ENCODE results near the gene OR2S2. TPM values are rescaled to one million over a fixed set of nuclear protein-coding genes. Genes with fewer than 3 reads are reported as not detected.

OR2S2 gene
- total RNA-seq, 2 experiments from 2014 or later, result not detected

DNA sequence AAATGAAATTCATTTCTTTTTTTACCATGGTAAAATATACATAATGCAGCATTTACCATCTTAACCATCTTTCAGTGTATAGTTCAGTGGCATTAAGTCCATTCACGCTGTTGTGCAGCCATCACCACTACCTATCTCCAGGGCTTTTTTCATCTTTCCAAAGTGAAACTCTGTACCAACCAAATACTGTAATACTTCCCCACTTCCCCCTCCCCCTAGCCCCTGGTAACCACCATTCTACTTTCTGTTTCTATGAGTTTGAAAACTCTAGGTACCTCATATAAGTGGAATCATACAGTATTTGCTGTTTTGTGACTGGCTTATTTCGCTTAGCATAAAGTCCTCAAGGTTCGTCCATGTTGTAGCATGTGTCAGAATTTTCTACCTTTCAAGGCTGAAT lies 25.2 kb downstream of the OR2S2 start:
- no peaks in the 10 kb centered on the region; the same call in 1 of the 2 replicates for H3K36me3 ChIP-seq (ENCODE audit: insufficient read depth, low read length)
- no peak for DNase-seq (ENCODE audit: low spot score)

DNA sequence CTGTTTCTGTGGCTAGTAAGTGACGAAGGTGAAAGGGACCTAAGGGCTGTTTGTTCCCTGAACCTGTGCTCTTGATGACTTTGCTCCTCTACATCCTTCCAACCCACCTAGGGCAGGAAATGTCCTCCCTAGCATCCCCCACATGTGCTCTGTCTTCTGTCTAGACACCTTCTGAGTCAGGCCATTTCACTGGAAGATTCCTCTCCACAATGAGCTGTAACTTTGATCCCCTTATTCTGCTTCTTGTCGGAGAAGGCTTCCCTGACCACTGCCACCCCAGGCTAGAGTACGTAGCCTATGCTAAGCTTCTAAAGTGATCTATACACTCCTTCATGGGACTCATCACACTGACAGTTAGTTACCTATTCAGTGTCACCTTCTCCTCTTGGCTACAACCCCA lies 27.0 kb downstream of the OR2S2 start:
- Histone ChIP-seq H3K9me3 (ENCODE audit: low read length) (no peaks in the 10 kb centered on the region), H3K27ac (ENCODE audit: low read depth, low read length, poor library complexity, severe bottlenecking) (no peak overlapping the region), H4K20me1 (ENCODE audit: insufficient read depth, low read length) (no peaks in the 10 kb centered on the region), H3K36me3 (ENCODE audit: insufficient read depth, low read length) (no peaks in the 10 kb centered on the region), H3K4me2 (ENCODE audit: low read length) (no peak overlapping the region), H3K4me3 (ENCODE audit: low read depth, low read length, poor library complexity, severe bottlenecking) (no peak overlapping the region), H3K79me2 (ENCODE audit: insufficient read depth, low read depth, low read length) (no peaks in the 10 kb centered on the region), H2AFZ (ENCODE audit: low read length) (no peak overlapping the region), H3K9me2 (ENCODE audit: insufficient read depth, low read length) (no peaks in the 10 kb centered on the region), H3K4me1 (ENCODE audit: insufficient read depth, low read length, poor library complexity, severe bottlenecking) (no peaks in the 10 kb centered on the region)
- intact Hi-C loops (cut with micrococcal nuclease; ENCODE audit: unreplicated experiment), result no loop called here
- no peak for DNase-seq (ENCODE audit: low spot score)
- ChIA-PET POLR2A (interaction anchor here (0.5 kb wide), 1 partner anchor 1755 kb away, joined by 6 read pairs; no protein-coding TSS in a partner anchor), CTCF (ENCODE audit: unreplicated experiment) (interaction anchor here (0.5 kb wide), 1 partner anchor 223 kb away, joined by 3 read pairs; no protein-coding TSS in a partner anchor)
- no TSS peak for BruUV-seq (replicated peaks)
- TF ChIP-seq EZH2phosphoT487 (IDR thresholded peaks at IDR 0.05; ENCODE audit: borderline replicate concordance, low read depth, low read length), result no peak
- TF ChIP-seq, protein P1, sequence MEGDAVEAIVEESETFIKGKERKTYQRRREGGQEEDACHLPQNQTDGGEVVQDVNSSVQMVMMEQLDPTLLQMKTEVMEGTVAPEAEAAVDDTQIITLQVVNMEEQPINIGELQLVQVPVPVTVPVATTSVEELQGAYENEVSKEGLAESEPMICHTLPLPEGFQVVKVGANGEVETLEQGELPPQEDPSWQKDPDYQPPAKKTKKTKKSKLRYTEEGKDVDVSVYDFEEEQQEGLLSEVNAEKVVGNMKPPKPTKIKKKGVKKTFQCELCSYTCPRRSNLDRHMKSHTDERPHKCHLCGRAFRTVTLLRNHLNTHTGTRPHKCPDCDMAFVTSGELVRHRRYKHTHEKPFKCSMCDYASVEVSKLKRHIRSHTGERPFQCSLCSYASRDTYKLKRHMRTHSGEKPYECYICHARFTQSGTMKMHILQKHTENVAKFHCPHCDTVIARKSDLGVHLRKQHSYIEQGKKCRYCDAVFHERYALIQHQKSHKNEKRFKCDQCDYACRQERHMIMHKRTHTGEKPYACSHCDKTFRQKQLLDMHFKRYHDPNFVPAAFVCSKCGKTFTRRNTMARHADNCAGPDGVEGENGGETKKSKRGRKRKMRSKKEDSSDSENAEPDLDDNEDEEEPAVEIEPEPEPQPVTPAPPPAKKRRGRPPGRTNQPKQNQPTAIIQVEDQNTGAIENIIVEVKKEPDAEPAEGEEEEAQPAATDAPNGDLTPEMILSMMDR (conservative IDR thresholded peaks at IDR 0.05; ENCODE audit: low read length), result no peak

More for the DNA sequence above, 25.2 kb downstream of the OR2S2 start:
- ChIA-PET CTCF (ENCODE audit: unreplicated experiment) (no interaction called here), POLR2A (interaction anchor here (0.7 kb wide), 1 partner anchor 17 kb away, joined by 3 read pairs; no protein-coding TSS in a partner anchor)
- intact Hi-C loops (cut with micrococcal nuclease; ENCODE audit: unreplicated experiment), result no loop called here
- Histone ChIP-seq H3K9me2 (ENCODE audit: insufficient read depth, low read length) (no peaks in the 10 kb centered on the region), H3K4me1 (ENCODE audit: insufficient read depth, low read length, poor library complexity, severe bottlenecking) (peaks cover 11% of the 10 kb centered on the region), H2AFZ (ENCODE audit: low read length) (no peak overlapping the region), H3K27ac (ENCODE audit: low read depth, low read length, poor library complexity, severe bottlenecking) (no peak overlapping the region), H3K79me2 (ENCODE audit: insufficient read depth, low read depth, low read length) (no peaks in the 10 kb centered on the region), H3K9me3 (ENCODE audit: low read length) (peaks cover 8% of the 10 kb centered on the region; the same call in 1 of the 2 replicates), H4K20me1 (ENCODE audit: insufficient read depth, low read length) (no peaks in the 10 kb centered on the region), H3K4me3 (ENCODE audit: low read depth, low read length, poor library complexity, severe bottlenecking) (no peak overlapping the region), H3K4me2 (ENCODE audit: low read length) (no peak overlapping the region)
- no peak for TF ChIP-seq EZH2phosphoT487 (IDR thresholded peaks at IDR 0.05; ENCODE audit: borderline replicate concordance, low read depth, low read length)
- TF ChIP-seq, protein P1 (conservative IDR thresholded peaks at IDR 0.05; ENCODE audit: low read length), result no peak
- no TSS peak for BruUV-seq (replicated peaks)

DNA sequence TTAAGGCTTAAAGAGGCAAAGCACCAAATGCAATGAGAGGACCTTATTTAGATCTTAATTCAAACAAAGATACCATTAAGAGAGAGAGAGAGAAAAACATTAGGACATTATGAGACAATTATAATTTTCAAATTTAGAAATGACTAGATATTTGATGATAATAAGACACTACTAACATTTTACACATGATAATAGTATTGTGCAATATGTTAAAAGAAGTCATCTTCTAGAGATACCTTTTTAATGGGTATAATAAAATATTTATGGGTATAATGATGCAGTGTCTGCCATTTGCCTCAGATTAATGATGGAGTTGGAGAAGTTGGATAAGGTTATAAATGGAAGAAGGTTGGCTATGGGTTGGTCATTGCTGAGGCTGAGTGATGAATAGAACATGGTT lies 27.4 kb downstream of the OR2S2 start:
- H3K4me3 ChIP-seq (ENCODE audit: low read depth, low read length, poor library complexity, severe bottlenecking), result no peak overlapping the region
- TF ChIP-seq, protein P1 (conservative IDR thresholded peaks at IDR 0.05; ENCODE audit: low read length), result no peak
- TF ChIP-seq EZH2phosphoT487 (IDR thresholded peaks at IDR 0.05; ENCODE audit: borderline replicate concordance, low read depth, low read length), result no peak
- H3K4me1 ChIP-seq (ENCODE audit: insufficient read depth, low read length, poor library complexity, severe bottlenecking), result no peaks in the 10 kb centered on the region
- CTCF ChIA-PET (ENCODE audit: unreplicated experiment), result no interaction called here
- H3K4me2 ChIP-seq (ENCODE audit: low read length), result no peak overlapping the region
- H3K79me2 ChIP-seq (ENCODE audit: insufficient read depth, low read depth, low read length), result no peaks in the 10 kb centered on the region
- H3K9me3 ChIP-seq (ENCODE audit: low read length), result no peaks in the 10 kb centered on the region
- POLR2A ChIA-PET, result interaction anchor here (0.6 to 0.8 kb wide), 2 partner anchors 17 to 372 kb away, joined by 3 to 4 read pairs; no protein-coding TSS in a partner anchor
- H3K36me3 ChIP-seq (ENCODE audit: insufficient read depth, low read length), result no peaks in the 10 kb centered on the region
- H4K20me1 ChIP-seq (ENCODE audit: insufficient read depth, low read length), result no peaks in the 10 kb centered on the region
- H2AFZ ChIP-seq (ENCODE audit: low read length), result no peak overlapping the region
- no peak for DNase-seq (ENCODE audit: low spot score)
- no peaks in the 10 kb centered on the region for H3K9me2 ChIP-seq (ENCODE audit: insufficient read depth, low read length)
- no peak overlapping the region for H3K27ac ChIP-seq (ENCODE audit: low read depth, low read length, poor library complexity, severe bottlenecking)
- BruUV-seq (replicated peaks), result no TSS peak
- intact Hi-C loops (cut with micrococcal nuclease; ENCODE audit: unreplicated experiment), result no loop called here

Data from OCI-LY7 (cell line).